GM13976 (cell line): ENCODE results near the gene HOXB1.
"Not testable (repeated sequence)": the region's sequence is repeated elsewhere in the genome, so short reads cannot be mapped to it uniquely, and the experiment has no call there.

Source experiments
- DNase-seq: peaks from one replicate; pipeline ENCODE4 v3.0.0; 2012; ENCODE audit warnings: low spot score
- in situ Hi-C: fragments of 300-500 bp; cut with MboI; formaldehyde crosslinking; loops from one replicate; pipeline ENCODE4 v1.12.0; 2022; ENCODE audit warnings: low sequenced_read_pairs, mixed read lengths, inconsistent platforms; ENCODE audit not compliant: unreplicated experiment
- TF ChIP-seq, protein P1 (sequence below): IDR thresholded peaks from 2 replicates; pipeline ENCODE4 v1.5.1; 2012; ENCODE audit warnings: borderline replicate concordance, mild to moderate bottlenecking; ENCODE audit not compliant: insufficient read depth; ENCODE audit errors: extremely low read depth, missing control alignments, control extremely low read depth

HOXB1 gene

DNA sequence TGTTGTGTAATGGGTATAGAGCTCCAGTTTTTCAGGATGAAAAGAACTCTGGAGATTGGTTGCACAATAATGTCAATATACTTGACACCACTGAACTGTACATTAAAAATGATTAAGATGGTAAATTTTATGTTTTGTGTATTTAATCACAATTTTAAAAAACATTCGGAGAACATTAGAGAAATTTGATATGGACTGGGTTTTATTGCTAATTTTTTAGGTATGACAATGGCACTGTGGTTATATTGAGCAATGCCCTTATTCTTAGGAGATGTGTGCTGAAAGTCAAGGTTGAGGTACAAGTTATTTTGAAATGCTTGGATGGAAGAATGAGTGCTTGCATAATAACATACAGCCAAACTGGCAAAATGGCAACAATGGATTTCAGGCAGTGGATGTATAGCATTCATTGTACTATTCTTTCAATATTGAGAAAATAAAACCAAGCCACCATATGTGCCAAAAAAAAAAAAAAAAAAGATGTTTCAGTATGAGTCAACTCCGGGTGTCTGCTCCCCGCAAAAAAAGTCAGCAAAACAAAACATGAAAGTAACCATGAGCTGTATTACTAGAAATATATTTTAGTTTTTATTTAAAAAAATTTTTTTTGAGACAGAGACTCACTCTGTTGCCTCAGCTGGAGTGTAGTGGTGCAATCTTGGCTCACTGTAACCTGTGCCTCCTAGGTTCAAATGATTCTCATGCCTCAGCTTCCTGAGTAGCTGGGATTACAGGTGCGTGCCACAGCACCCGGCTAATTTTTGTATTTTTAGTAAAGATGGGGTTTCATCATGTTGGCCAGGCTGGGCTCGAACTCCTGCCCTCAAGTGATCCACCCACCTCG lies 19.8 kb downstream of the HOXB1 start:
- in situ Hi-C loops = no loop called here
- DNase-seq = peak; percentile 67
- TF ChIP-seq, protein P1, sequence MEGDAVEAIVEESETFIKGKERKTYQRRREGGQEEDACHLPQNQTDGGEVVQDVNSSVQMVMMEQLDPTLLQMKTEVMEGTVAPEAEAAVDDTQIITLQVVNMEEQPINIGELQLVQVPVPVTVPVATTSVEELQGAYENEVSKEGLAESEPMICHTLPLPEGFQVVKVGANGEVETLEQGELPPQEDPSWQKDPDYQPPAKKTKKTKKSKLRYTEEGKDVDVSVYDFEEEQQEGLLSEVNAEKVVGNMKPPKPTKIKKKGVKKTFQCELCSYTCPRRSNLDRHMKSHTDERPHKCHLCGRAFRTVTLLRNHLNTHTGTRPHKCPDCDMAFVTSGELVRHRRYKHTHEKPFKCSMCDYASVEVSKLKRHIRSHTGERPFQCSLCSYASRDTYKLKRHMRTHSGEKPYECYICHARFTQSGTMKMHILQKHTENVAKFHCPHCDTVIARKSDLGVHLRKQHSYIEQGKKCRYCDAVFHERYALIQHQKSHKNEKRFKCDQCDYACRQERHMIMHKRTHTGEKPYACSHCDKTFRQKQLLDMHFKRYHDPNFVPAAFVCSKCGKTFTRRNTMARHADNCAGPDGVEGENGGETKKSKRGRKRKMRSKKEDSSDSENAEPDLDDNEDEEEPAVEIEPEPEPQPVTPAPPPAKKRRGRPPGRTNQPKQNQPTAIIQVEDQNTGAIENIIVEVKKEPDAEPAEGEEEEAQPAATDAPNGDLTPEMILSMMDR = no peak

DNA sequence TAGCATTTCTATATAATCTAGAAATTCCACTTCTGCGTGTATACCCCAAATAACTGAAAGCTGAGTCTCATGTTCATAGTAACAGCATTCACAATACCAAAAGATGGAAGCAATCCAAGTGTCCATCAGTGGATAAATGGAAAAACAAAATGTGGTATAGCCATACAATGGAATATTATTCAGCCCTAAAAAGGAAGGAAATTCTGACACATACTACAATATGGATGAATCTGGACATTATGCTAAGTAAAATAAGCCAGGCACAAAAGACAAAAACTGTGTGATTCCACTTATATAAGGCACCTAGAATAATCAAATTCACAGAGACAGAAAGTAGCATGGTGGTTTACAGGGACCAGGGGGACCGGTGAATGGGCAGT lies 20.4 kb downstream of the HOXB1 start:
- DNase-seq = no peak
- TF ChIP-seq, protein P1 = no peak
- in situ Hi-C loops = no loop called here

DNA sequence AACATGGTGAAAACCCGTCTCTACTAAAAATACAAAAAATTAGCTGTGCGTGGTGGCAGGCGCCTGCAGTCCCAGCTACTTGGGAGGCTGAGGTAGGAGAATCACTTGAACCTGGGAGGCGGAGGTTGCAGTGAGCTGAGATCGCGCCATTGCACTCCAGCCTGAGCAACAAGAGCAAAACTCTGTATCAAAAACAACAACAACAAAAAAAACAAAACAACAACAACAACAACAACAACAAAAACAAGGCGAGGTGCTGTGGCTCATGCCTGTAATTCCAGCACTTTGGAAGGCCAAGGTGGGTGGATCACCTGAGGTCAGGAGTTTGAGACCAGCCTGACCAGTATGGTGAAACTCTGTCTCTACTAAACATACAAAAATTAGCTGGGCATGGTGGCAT lies 21.1 kb downstream of the HOXB1 start:
- in situ Hi-C loops, DNase-seq: not testable (repeated sequence)

DNA sequence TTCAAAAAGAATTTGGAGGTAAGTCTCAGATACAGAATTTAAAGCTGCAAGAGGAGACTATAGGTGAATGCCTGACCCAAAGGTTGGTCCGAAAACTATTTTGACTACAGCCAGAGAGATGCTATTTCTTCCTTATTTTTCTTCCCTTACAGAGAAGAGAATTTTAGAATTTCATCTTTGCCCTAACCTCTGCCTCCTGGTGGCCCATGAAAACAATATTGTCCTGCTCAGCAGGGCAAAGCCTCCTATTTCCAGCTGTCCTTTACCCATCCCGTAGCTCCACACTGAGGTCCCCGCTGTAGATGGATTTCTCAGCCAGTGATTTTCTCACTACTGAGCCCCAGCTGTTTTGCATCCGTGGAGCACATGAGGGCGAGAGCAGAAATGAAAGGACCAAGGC lies 24.6 kb downstream of the HOXB1 start:
- TF ChIP-seq, protein P1 = no peak
- no peak for DNase-seq

DNA sequence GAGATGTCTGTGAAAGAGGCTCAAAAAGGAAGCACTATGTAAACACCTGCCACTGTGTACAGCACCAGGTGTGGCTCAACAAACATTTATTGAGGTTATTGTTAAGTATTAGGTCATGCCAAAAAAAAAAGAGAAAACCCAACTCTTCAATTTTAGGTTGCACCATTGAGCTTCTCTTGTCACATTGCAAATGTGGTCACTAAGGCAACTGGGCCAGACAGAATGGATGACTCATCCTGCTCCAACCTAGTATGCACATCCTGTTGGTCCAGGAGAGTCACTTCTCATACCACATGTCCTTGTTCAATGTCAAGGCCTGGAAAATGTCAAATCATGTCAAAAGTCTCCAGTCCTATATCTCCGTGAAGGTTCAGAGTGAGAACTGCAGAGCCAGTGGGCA lies 25.0 kb downstream of the HOXB1 start:
- peak; percentile 66 for DNase-seq
- TF ChIP-seq, protein P1 = no peak
- in situ Hi-C loops = no loop called here

More for the DNA sequence above, 24.6 kb downstream of the HOXB1 start:
- in situ Hi-C loops = no loop called here

DNA sequence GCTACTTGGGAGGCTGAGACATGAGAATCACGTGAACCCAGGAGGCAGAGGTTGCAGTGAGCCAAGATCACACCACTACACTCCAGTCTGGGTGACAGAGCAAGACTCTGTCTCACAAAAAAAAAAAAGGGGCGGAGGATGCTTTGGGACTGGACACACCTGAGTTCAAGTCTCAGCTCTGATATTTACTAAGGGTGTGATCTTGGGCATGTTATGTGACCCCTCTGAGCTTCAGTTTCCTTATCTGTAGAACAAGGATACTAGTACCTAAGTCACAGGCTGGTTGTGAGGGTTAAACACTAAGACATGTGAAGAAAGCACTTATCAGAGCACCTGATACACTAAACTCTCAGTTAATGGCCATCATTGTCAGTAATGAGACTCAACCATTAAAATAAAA lies 25.9 kb downstream of the HOXB1 start:
- DNase-seq = no peak
- TF ChIP-seq, protein P1 = no peak
- in situ Hi-C loops = no loop called here

DNA sequence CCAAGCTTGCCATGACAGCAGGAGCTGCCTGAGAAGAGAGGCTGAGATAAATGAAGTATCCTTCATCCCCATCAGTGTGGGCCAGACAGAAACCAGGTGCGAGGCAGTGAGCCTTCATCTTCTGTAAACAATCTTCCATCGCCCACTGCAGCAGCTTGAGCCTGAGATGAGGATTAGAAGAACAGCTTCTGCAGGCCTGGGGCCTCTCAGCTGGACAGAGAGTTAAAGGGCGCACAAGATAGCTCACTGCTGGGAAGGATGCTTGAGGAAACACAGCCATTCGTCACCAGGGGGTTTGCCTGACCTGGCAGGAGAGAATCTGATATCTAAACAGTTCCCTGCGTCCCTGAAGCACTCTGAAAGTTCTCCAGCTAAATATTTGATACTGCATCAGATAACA lies 27.1 kb downstream of the HOXB1 start:
- TF ChIP-seq, protein P1 = no peak
- in situ Hi-C loops = no loop called here
- DNase-seq = no peak
